Measurements from ENCODE around the gene SPACA7.

Gene SPACA7

GRCh38 chr13:112443191-112443994 is 67.2 kb downstream of the SPACA7 start (continued):
- TF ChIP-seq CREB5 (CRISPR knock-in tag; IDR thresholded peaks at IDR 0.05; ENCODE audit: low read depth) = no peak
- TF ChIP-seq ZNF70 (CRISPR knock-in tag; IDR thresholded peaks at IDR 0.05) = no peak

GRCh38 chr13:112443995-112444311 is 67.8 kb downstream of the SPACA7 start:
- ATAC-seq = peak; percentile 93
- TF ChIP-seq ZNF565 (CRISPR knock-in tag; conservative IDR thresholded peaks at IDR 0.05; ENCODE audit: low read depth) (no peak), ZNF8 (CRISPR knock-in tag; IDR thresholded peaks at IDR 0.05) (no peak), OSR1 (CRISPR knock-in tag; IDR thresholded peaks at IDR 0.05) (no peak), POU6F1 (CRISPR knock-in tag; IDR thresholded peaks at IDR 0.05; ENCODE audit: borderline replicate concordance, low read depth) (no peak), ZNF70 (CRISPR knock-in tag; IDR thresholded peaks at IDR 0.05) (no peak)

GRCh38 chr13:112444416-112445399 is 68.6 kb downstream of the SPACA7 start:
- TF ChIP-seq CSDC2 (CRISPR knock-in tag; IDR thresholded peaks at IDR 0.05) = no peak
- no peak for TF ChIP-seq BACH2 (CRISPR knock-in tag; IDR thresholded peaks at IDR 0.05; ENCODE audit: borderline replicate concordance)
- TF ChIP-seq CREB5 (CRISPR knock-in tag; IDR thresholded peaks at IDR 0.05; ENCODE audit: low read depth) = no peak
- TF ChIP-seq POU6F1 (CRISPR knock-in tag; IDR thresholded peaks at IDR 0.05; ENCODE audit: borderline replicate concordance, low read depth) = no peak
- TF ChIP-seq TCF4 (CRISPR knock-in tag; IDR thresholded peaks at IDR 0.05; ENCODE audit: borderline replicate concordance) = no peak
- no peak for TF ChIP-seq ZFP3 (CRISPR knock-in tag; IDR thresholded peaks at IDR 0.05)
- no peak for TF ChIP-seq SNAI2 (CRISPR knock-in tag; IDR thresholded peaks at IDR 0.05)
- TF ChIP-seq ZNF565 (CRISPR knock-in tag; conservative IDR thresholded peaks at IDR 0.05; ENCODE audit: low read depth) = no peak
- TF ChIP-seq ZNF70 (CRISPR knock-in tag; IDR thresholded peaks at IDR 0.05) = no peak
- no peak for TF ChIP-seq CSRNP3 (CRISPR knock-in tag; IDR thresholded peaks at IDR 0.05)
- no peak for TF ChIP-seq OSR1 (CRISPR knock-in tag; IDR thresholded peaks at IDR 0.05)
- no peak for TF ChIP-seq ARNTL (CRISPR knock-in tag; IDR thresholded peaks at IDR 0.05; ENCODE audit: borderline replicate concordance, low read depth)
- no peak for TF ChIP-seq TOX (CRISPR knock-in tag; IDR thresholded peaks at IDR 0.05; ENCODE audit: borderline replicate concordance)
- no peak for TF ChIP-seq ESRRG (CRISPR knock-in tag; IDR thresholded peaks at IDR 0.05)
- peak; percentile 31 for ATAC-seq

- ATAC-seq = no peak
- TF ChIP-seq SNAI2 (CRISPR knock-in tag; IDR thresholded peaks at IDR 0.05) = no peak
- TF ChIP-seq ESRRG (CRISPR knock-in tag; IDR thresholded peaks at IDR 0.05) = no peak
Measured at GRCh38 chr13:112445411-112446271, 69.5 kb downstream of the SPACA7 start.

Measured in SK-N-SH treated with all-trans-retinoic acid at 6 μM for 48 hours (cell line).